H1 (cell line): Measurements from ENCODE around the gene SHISA9. TPM values are rescaled to one million over a fixed set of nuclear protein-coding genes. Genes with fewer than 3 reads are reported as not detected.

Source experiments
- CTCF ChIA-PET: fragments of 300-600 bp; sonication (Branson Sonifier 250); formaldehyde crosslinking; loops from one replicate; lab custom pipeline; 2021; ENCODE audit not compliant: partially characterized antibody; lab: Charles Lee
- POLR2A ChIA-PET: fragments of 300-600 bp; sonication (Branson Sonifier 250); formaldehyde crosslinking; loops from one replicate; lab custom pipeline; 2021; ENCODE audit warnings: inconsistent platforms; ENCODE audit not compliant: partially characterized antibody; lab: Charles Lee
- DNase-seq, 2 experiments: peaks; one replicate each; pipeline versions ENCODE4 v3.0.0 to v3.0.0-alpha.2; 2010 to 2022; ENCODE audit warnings: low spot score in 2 of 2, low read depth in 1 of 2, mixed read lengths in 1 of 2
- FAIRE-seq: peaks from 2 replicates; lab custom pipeline; 2011; peaks lifted over from hg19 to GRCh38; lab: Jason Lieb, UNC
- H2AFZ ChIP-seq: 2 replicates; pipeline ENCODE4 v1.8.1; 2012; ENCODE audit warnings: low read length, inconsistent platforms
- H2AK5ac ChIP-seq: 2 replicates; pipeline ENCODE4 v1.6.1; 2013; ENCODE audit warnings: low read depth, low read length
- H2BK120ac ChIP-seq: replicated peaks from 2 replicates; pipeline ENCODE3; 2013; ENCODE audit warnings: low read depth, low read length, inconsistent platforms
- H2BK12ac ChIP-seq: 2 replicates; pipeline ENCODE4 v1.6.1; 2013; ENCODE audit warnings: low read depth, low read length
- H2BK15ac ChIP-seq: 2 replicates; pipeline ENCODE4 v1.6.1; 2013; ENCODE audit warnings: low read length
- H2BK20ac ChIP-seq: 2 replicates; pipeline ENCODE4 v1.6.1; 2013; ENCODE audit warnings: low read length
- H2BK5ac ChIP-seq: 2 replicates; pipeline ENCODE4 v1.6.1; 2013; ENCODE audit warnings: low read depth, low read length
- H3K14ac ChIP-seq: 2 replicates; pipeline ENCODE4 v1.6.1; 2013; ENCODE audit warnings: inconsistent platforms; ENCODE audit not compliant: insufficient read length
- H3K18ac ChIP-seq: 2 replicates; pipeline ENCODE4 v1.6.1; 2013; ENCODE audit warnings: low read length; ENCODE audit errors: extremely low read depth
- H3K23ac ChIP-seq: 2 replicates; pipeline ENCODE4 v1.6.1; 2013; ENCODE audit warnings: inconsistent platforms; ENCODE audit not compliant: insufficient read length
- H3K23me2 ChIP-seq: 2 replicates; pipeline ENCODE4 v1.6.1; 2013; ENCODE audit warnings: low read depth, low read length
- H3K27ac ChIP-seq: 2 replicates; pipeline ENCODE4 v1.6.1; 2011; ENCODE audit warnings: low read depth, low read length, inconsistent platforms
- H3K27me3 ChIP-seq, 4 experiments: replicated peaks in 1 of 4; 1 replicate in 1 of 4; 2 replicates in 3 of 4; pipeline versions ENCODE4 v1.6.1 to v1.8.1; 2011 to 2013; ENCODE audit warnings: low read length in 3 of 4, mild to moderate bottlenecking in 3 of 4, inconsistent platforms in 2 of 4, mixed read lengths in 2 of 4, moderate library complexity in 1 of 4; ENCODE audit not compliant: control insufficient read depth in 3 of 4, insufficient read depth in 3 of 4; ENCODE audit errors: extremely low read depth in 1 of 4
- H3K36me3 ChIP-seq, 4 experiments: 2 replicates each; pipeline versions ENCODE4 v1.6.1 to v1.8.1; 2011 to 2013; ENCODE audit warnings: mild to moderate bottlenecking in 4 of 4, low read length in 3 of 4, moderate library complexity in 2 of 4, control low read depth in 1 of 4, inconsistent platforms in 1 of 4; ENCODE audit not compliant: insufficient read depth in 4 of 4, control insufficient read depth in 2 of 4
- H3K4ac ChIP-seq: replicated peaks from 2 replicates; pipeline ENCODE3; 2013; ENCODE audit warnings: low read length, low read depth, mixed read lengths, inconsistent platforms; ENCODE audit not compliant: insufficient read length
- H3K4me1 ChIP-seq, 4 experiments: replicated peaks in 1 of 4; 1 replicate in 1 of 4; 2 replicates in 3 of 4; pipeline versions ENCODE4 v1.6.1 to v1.8.1; 2011 to 2013; ENCODE audit warnings: low read length in 3 of 4, inconsistent platforms in 2 of 4, mixed read lengths in 1 of 4; ENCODE audit not compliant: insufficient read depth in 4 of 4, control insufficient read depth in 3 of 4
- H3K4me2 ChIP-seq, 2 experiments: 2 replicates each; pipeline versions ENCODE4 v1.6.1 to v1.8.1; 2011 to 2013; ENCODE audit warnings: low read depth in 2 of 2, low read length in 2 of 2, control low read depth in 1 of 2, inconsistent platforms in 1 of 2, mild to moderate bottlenecking in 1 of 2; ENCODE audit not compliant: insufficient read depth in 1 of 2
- H3K4me3 ChIP-seq, 4 experiments: fragments of 200-600, 300-600 bp in 1 of 4; sonication (generic), shearing (Covaris generic), sonication (Bioruptor Twin) in 1 of 4; 2 replicates each; pipeline versions ENCODE4 v1.5.1 to v1.8.1; 2011 to 2016; ENCODE audit warnings: low read length in 4 of 4, low read depth in 3 of 4, control low read depth in 2 of 4, inconsistent platforms in 2 of 4, mild to moderate bottlenecking in 2 of 4, mixed read lengths in 1 of 4, moderate library complexity in 1 of 4; ENCODE audit not compliant: insufficient read depth in 2 of 4; ENCODE audit errors: extremely low read depth in 1 of 4
- H3K56ac ChIP-seq: replicated peaks from 2 replicates; pipeline ENCODE3; 2013; ENCODE audit warnings: low read depth, mild to moderate bottlenecking, mixed read lengths, low read length, inconsistent platforms; ENCODE audit not compliant: insufficient read length
- H3K79me1 ChIP-seq: 2 replicates; pipeline ENCODE4 v1.6.1; 2013; ENCODE audit warnings: low read depth, low read length, control low read depth
- H3K79me2 ChIP-seq, 2 experiments: 2 replicates each; pipeline versions ENCODE4 v1.6.1 to v1.8.1; 2012 to 2013; ENCODE audit warnings: low read length in 2 of 2, mild to moderate bottlenecking in 2 of 2, inconsistent platforms in 1 of 2; ENCODE audit not compliant: insufficient read depth in 2 of 2, control insufficient read depth in 1 of 2
- H3K9ac ChIP-seq, 4 experiments: replicated peaks in 1 of 4; 1 replicate in 1 of 4; 2 replicates in 3 of 4; pipeline versions ENCODE4 v1.6.1 to v1.8.1; 2011 to 2013; ENCODE audit warnings: low read depth in 3 of 4, low read length in 3 of 4, control low read depth in 2 of 4, mild to moderate bottlenecking in 2 of 4, moderate library complexity in 2 of 4, inconsistent platforms in 1 of 4; ENCODE audit errors: extremely low read depth in 1 of 4
- H3K9me3 ChIP-seq, 2 experiments: 2 replicates each; pipeline versions ENCODE4 v1.6.1 to v1.8.1; 2012 to 2013; ENCODE audit warnings: mild to moderate bottlenecking in 2 of 2, moderate library complexity in 2 of 2, control low read depth in 1 of 2, inconsistent platforms in 1 of 2, low read depth in 1 of 2, low read length in 1 of 2, mixed read lengths in 1 of 2; ENCODE audit not compliant: insufficient read depth in 2 of 2
- H4K20me1 ChIP-seq, 2 experiments: replicated peaks in 1 of 2; 2 replicates each; pipeline versions ENCODE3 to v1.8.1; 2011 to 2013; ENCODE audit warnings: inconsistent platforms in 2 of 2, low read length in 2 of 2, mild to moderate bottlenecking in 1 of 2; ENCODE audit not compliant: insufficient read depth in 2 of 2, control insufficient read depth in 1 of 2
- H4K5ac ChIP-seq: 2 replicates; pipeline ENCODE4 v1.6.1; 2013; ENCODE audit warnings: low read length, low read depth, mixed read lengths, inconsistent platforms; ENCODE audit not compliant: insufficient read length
- H4K8ac ChIP-seq: 2 replicates; pipeline ENCODE4 v1.8.0; 2013; ENCODE audit warnings: mild to moderate bottlenecking, moderate library complexity, low read length, inconsistent platforms; ENCODE audit not compliant: insufficient read depth; ENCODE audit errors: extremely low read depth
- H4K91ac ChIP-seq: replicated peaks from 2 replicates; pipeline ENCODE3; 2013; ENCODE audit warnings: low read length, mixed read lengths, inconsistent platforms; ENCODE audit not compliant: insufficient read length
- EP300 ChIP-seq, 2 experiments: IDR thresholded peaks; 1 replicate in 1 of 2; 2 replicates in 1 of 2; pipeline ENCODE4 v1.6.1; 2011 to 2012; ENCODE audit warnings: low read depth in 2 of 2, low read length in 2 of 2, mild to moderate bottlenecking in 2 of 2, borderline replicate concordance in 1 of 2, inconsistent platforms in 1 of 2, moderate library complexity in 1 of 2
- GABPA ChIP-seq: IDR thresholded peaks from 2 replicates; pipeline ENCODE4 v1.6.1; 2011; ENCODE audit warnings: mild to moderate bottlenecking, low read length, moderate library complexity, borderline replicate concordance; ENCODE audit not compliant: insufficient read depth
- KDM4A ChIP-seq: IDR thresholded peaks from one replicate; pipeline ENCODE4 v1.7.1; 2012; ENCODE audit warnings: low read depth, mild to moderate bottlenecking, moderate library complexity, low read length, inconsistent platforms; ENCODE audit not compliant: severe bottlenecking
- POLR2A ChIP-seq, 2 experiments: IDR thresholded peaks; 1 replicate in 1 of 2; 2 replicates in 1 of 2; pipeline ENCODE4 v1.6.1; 2011; ENCODE audit warnings: low read depth in 2 of 2, low read length in 2 of 2, mild to moderate bottlenecking in 2 of 2; ENCODE audit errors: control extremely low read depth in 1 of 2
- RAD21 ChIP-seq, 2 experiments: IDR thresholded peaks in 1 of 2; conservative IDR thresholded peaks in 1 of 2; 2 replicates each; pipeline ENCODE4 v1.6.1; 2011; ENCODE audit warnings: low read depth in 2 of 2, low read length in 2 of 2, improper control_type of control experiment in 1 of 2, inconsistent platforms in 1 of 2, mild to moderate bottlenecking in 1 of 2, moderate library complexity in 1 of 2
- SIN3A ChIP-seq, 2 experiments: IDR thresholded peaks in 1 of 2; conservative IDR thresholded peaks in 1 of 2; 2 replicates each; pipeline ENCODE4 v1.6.1; 2011 to 2012; ENCODE audit warnings: low read length in 2 of 2, improper control_type of control experiment in 1 of 2, low read depth in 1 of 2, mild to moderate bottlenecking in 1 of 2
- SIX5 ChIP-seq: IDR thresholded peaks from 2 replicates; pipeline ENCODE4 v1.6.1; 2011; ENCODE audit warnings: mild to moderate bottlenecking, low read depth, low read length
- WGBS, 2 experiments: shearing (Covaris generic) in 1 of 2; methylation state at CpG; one replicate each; pipeline versions ENCODE4 v1.1.6 to v1.1.7; 2013 to 2015; ENCODE audit warnings: low lambda C conversion rate in 2 of 2, mixed read lengths in 2 of 2, inconsistent platforms in 1 of 2, low coverage in 1 of 2, missing lambda C conversion rate in 1 of 2; ENCODE audit not compliant: insufficient replicate concordance in 2 of 2, insufficient coverage in 1 of 2, insufficient read length in 1 of 2; ENCODE audit errors: extremely low coverage in 1 of 2, missing lambda C conversion rate in 1 of 2; 5-methylcytosine and 5-hydroxymethylcytosine counted together
- polyA plus RNA-seq, 7 experiments: library from polyadenylated mRNA; depleted of rRNA in 3 of 7; stranded (reverse) in 5 of 7; unstranded in 2 of 7; fragments of >200 nt in 5 of 7; fragments of 200-250 nt in 2 of 7; gene quantifications; 1 replicate in 5 of 7; 2 replicates in 1 of 7; 4 replicates in 1 of 7; pipeline versions ENCODE4 v1.2.1 to v1.2.3, GENCODE V29; 2011 to 2013; ENCODE audit warnings: missing spikeins in 2 of 7, mixed read lengths in 2 of 7
- total RNA-seq: library from RNA; stranded (reverse); fragmentation: NEBNext Ultra II Directional; extraction: Animal tissue kit (Norgen Biotek cat#: 25700); gene quantifications from 2 replicates; pipeline ENCODE4 v1.2.1, GENCODE V29; 2021

The SHISA9 gene
- total and polyA plus RNA-seq, 2 of the 8 experiments (the other 6 are each of a cell fraction or from before 2014, with no cell fraction given), result 25.6 to 39.8 TPM

GRCh38 chr16:13036600-13036999 is 135.2 kb downstream of the SHISA9 start:
- Histone ChIP-seq H3K23ac (no peak overlapping the region), H3K4me1 (peaks cover 0 to 8% (median 3%) of the 10 kb centered on the region in 4 experiments; a peak in 3 of 7 replicates), H2BK12ac (no peak overlapping the region), H3K18ac (no peak overlapping the region), H2BK15ac (no peak overlapping the region), H2BK120ac (no peak overlapping the region), H3K56ac (no peak overlapping the region), H2AFZ (no peak overlapping the region), H3K27ac (no peak overlapping the region), H3K79me2 (peaks cover 3 to 34% of the 10 kb centered on the region in 2 experiments; a peak in 3 of 4 replicates), H2BK5ac (no peak overlapping the region), H3K36me3 (no peaks in the 10 kb centered on the region), H4K91ac (no peak overlapping the region), H4K8ac (no peak overlapping the region), H4K20me1 (no peaks in the 10 kb centered on the region), H3K27me3 (no peaks in the 10 kb centered on the region), H4K5ac (no peak overlapping the region), H2AK5ac (no peak overlapping the region), H3K4me2 (no peak overlapping the region), H2BK20ac (no peak overlapping the region), H3K9ac (no peak overlapping the region), H3K23me2 (no peaks in the 10 kb centered on the region), H3K14ac (no peak overlapping the region), H3K79me1 (peaks cover 2% of the 10 kb centered on the region; the same call in 1 of the 2 replicates), H3K9me3 (peaks cover 0 to 3% of the 10 kb centered on the region in 2 experiments; a peak in 1 of 4 replicates), H3K4me3 (no peak overlapping the region), H3K4ac (no peak overlapping the region)
- TF ChIP-seq KDM4A, result no peak
- peak in 1 of 2 experiments; percentile 13; a peak in 1 of 4 replicates for TF ChIP-seq RAD21 (IDR thresholded peaks at IDR 0.05 in 1 of 2, conservative IDR thresholded peaks at IDR 0.05 in 1 of 2; ENCODE audit: low read depth in 2 of 2, low read length in 2 of 2)
- no peak for TF ChIP-seq EP300 (IDR thresholded peaks at IDR 0.05; ENCODE audit: borderline replicate concordance in 1 of 2, low read depth in 2 of 2, low read length in 2 of 2)
- TF ChIP-seq POLR2A (IDR thresholded peaks at IDR 0.05; ENCODE audit: control extremely low read depth in 1 of 2, low read depth in 2 of 2, low read length in 2 of 2), result no peak
- TF ChIP-seq SIN3A (conservative IDR thresholded peaks at IDR 0.05 in 1 of 2, IDR thresholded peaks at IDR 0.05 in 1 of 2; ENCODE audit: low read depth in 1 of 2, low read length in 2 of 2), result 0 out of 4 replicates have a peak, but pooled peaks of 1 of the 2 experiments have one; percentile 52
- TF ChIP-seq SIX5, result no peak
- TF ChIP-seq GABPA, result no peak
- FAIRE-seq (peak; percentile 45), DNase-seq (peak in 1 of 2 experiments; percentile 81)
- CTCF ChIA-PET, result interaction anchor here (0.6 to 1.1 kb wide), 2 partner anchors 181 to 215 kb away, joined by 3 to 4 read pairs; no protein-coding TSS in a partner anchor
- POLR2A ChIA-PET, result no interaction called here
- 44% methylated on average over 4 of the region's 4 CpGs; no CpG with 5 or more reads in 1 of the 2 experiments for WGBS, 2 experiments
